ENCODE results near the gene VAX1.

DNA sequence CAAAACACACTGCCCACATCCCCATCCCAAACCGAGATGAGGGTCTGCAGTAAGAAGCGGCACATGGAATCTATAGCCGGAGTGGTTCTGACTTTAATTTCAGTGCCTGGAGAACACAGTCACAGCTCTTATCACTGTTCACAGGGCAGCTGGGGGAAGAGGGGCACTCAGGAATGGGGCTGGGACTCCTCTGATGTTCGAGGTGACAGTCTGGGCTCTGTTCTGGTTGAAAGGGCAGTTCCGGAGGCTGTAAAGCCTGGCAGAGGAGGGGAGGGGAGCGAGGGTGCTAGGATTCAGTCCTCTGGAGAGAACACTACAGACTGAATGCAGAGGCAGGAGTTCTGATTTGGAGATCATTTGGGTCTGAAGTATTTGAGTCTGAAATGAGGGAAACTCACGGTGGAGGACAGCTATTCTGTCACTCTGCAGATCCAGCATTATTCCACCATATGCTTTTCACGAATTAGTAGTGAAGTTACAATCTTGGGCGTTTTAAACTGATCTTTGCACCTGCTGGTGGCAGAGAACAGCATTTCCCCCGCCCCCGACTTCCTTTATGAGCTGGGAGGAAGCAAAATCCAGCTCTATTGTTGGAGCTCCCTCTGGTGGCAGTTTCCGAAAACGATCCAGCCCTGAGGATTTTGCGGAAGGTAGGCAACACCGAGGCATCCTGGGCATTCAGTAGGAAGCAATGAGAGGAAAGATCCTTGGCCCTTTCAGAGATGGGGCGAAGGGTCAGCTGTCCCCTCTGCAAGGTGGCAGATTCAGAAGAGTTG lies 36.6 kb upstream of the VAX1 start:
- TF ChIP-seq POLR2A (IDR thresholded peaks at IDR 0.05), result no peak
- TF ChIP-seq, protein P1, sequence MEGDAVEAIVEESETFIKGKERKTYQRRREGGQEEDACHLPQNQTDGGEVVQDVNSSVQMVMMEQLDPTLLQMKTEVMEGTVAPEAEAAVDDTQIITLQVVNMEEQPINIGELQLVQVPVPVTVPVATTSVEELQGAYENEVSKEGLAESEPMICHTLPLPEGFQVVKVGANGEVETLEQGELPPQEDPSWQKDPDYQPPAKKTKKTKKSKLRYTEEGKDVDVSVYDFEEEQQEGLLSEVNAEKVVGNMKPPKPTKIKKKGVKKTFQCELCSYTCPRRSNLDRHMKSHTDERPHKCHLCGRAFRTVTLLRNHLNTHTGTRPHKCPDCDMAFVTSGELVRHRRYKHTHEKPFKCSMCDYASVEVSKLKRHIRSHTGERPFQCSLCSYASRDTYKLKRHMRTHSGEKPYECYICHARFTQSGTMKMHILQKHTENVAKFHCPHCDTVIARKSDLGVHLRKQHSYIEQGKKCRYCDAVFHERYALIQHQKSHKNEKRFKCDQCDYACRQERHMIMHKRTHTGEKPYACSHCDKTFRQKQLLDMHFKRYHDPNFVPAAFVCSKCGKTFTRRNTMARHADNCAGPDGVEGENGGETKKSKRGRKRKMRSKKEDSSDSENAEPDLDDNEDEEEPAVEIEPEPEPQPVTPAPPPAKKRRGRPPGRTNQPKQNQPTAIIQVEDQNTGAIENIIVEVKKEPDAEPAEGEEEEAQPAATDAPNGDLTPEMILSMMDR (IDR thresholded peaks at IDR 0.05), result peak; percentile 67 to 79 (median 74)
- TF ChIP-seq POLR2AphosphoS5 (IDR thresholded peaks at IDR 0.05), result no peak
- no peak for TF ChIP-seq EP300 (IDR thresholded peaks at IDR 0.05)

Data from upper lobe of left lung (tissue), 4 donors.